ENCODE results near the gene RAB23.

- TF ChIP-seq, protein P1, sequence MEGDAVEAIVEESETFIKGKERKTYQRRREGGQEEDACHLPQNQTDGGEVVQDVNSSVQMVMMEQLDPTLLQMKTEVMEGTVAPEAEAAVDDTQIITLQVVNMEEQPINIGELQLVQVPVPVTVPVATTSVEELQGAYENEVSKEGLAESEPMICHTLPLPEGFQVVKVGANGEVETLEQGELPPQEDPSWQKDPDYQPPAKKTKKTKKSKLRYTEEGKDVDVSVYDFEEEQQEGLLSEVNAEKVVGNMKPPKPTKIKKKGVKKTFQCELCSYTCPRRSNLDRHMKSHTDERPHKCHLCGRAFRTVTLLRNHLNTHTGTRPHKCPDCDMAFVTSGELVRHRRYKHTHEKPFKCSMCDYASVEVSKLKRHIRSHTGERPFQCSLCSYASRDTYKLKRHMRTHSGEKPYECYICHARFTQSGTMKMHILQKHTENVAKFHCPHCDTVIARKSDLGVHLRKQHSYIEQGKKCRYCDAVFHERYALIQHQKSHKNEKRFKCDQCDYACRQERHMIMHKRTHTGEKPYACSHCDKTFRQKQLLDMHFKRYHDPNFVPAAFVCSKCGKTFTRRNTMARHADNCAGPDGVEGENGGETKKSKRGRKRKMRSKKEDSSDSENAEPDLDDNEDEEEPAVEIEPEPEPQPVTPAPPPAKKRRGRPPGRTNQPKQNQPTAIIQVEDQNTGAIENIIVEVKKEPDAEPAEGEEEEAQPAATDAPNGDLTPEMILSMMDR (IDR thresholded peaks at IDR 0.05): no peak
- no peak for TF ChIP-seq POLR2A (IDR thresholded peaks at IDR 0.05)
Measured at GRCh38 chr6:57210060-57210459, 12.0 kb downstream of the RAB23 start.
